ENCODE data around the gene FAM13A. TPM values are rescaled to one million over a fixed set of nuclear protein-coding genes. Genes with fewer than 3 reads are reported as not detected.

Gene FAM13A
- total and polyA plus RNA-seq, 2 of the 8 experiments (the other 6 are each of a cell fraction or from before 2014, with no cell fraction given) = 7.1 to 16.5 TPM

GRCh38 chr4:88722276-88722780 lies 334.7 kb downstream of the FAM13A start:
- no peak for FAIRE-seq
- Histone ChIP-seq H2BK12ac (ENCODE audit: low read depth, low read length) (no peak overlapping the region), H2BK15ac (ENCODE audit: low read length) (no peak overlapping the region), H3K23ac (ENCODE audit: insufficient read length) (no peak overlapping the region), H4K20me1 (replicated peaks in 1 of 2; ENCODE audit: control insufficient read depth in 1 of 2, insufficient read depth in 2 of 2, low read length in 2 of 2) (no peaks in the 10 kb centered on the region), H3K4me2 (ENCODE audit: insufficient read depth in 1 of 2, low read depth in 2 of 2, low read length in 2 of 2) (no peak overlapping the region), H3K23me2 (ENCODE audit: low read depth, low read length) (no peaks in the 10 kb centered on the region), H3K4me3 (ENCODE audit: extremely low read depth in 1 of 4, insufficient read depth in 2 of 4, low read depth in 3 of 4, low read length in 4 of 4) (no peak overlapping the region), H4K8ac (ENCODE audit: extremely low read depth, insufficient read depth, low read length) (no peak overlapping the region), H2BK5ac (ENCODE audit: low read depth, low read length) (no peak overlapping the region), H3K36me3 (ENCODE audit: control insufficient read depth in 2 of 4, insufficient read depth in 4 of 4, low read length in 3 of 4) (peaks cover 0 to 3% (median 0%) of the 10 kb centered on the region in 4 experiments; a peak in 1 of 8 replicates), H3K4me1 (replicated peaks in 1 of 4; ENCODE audit: control insufficient read depth in 3 of 4, insufficient read depth in 4 of 4, low read length in 3 of 4) (peaks cover 0 to 4% (median 1%) of the 10 kb centered on the region in 4 experiments; a peak in 2 of 7 replicates), H3K27me3 (replicated peaks in 1 of 4; ENCODE audit: control insufficient read depth in 3 of 4, extremely low read depth in 1 of 4, insufficient read depth in 3 of 4, low read length in 3 of 4) (no peaks in the 10 kb centered on the region), H3K27ac (ENCODE audit: low read depth, low read length) (no peak overlapping the region), H3K14ac (ENCODE audit: insufficient read length) (no peak overlapping the region), H3K18ac (ENCODE audit: extremely low read depth, low read length) (no peak overlapping the region), H3K9me3 (ENCODE audit: insufficient read depth in 2 of 2, low read depth in 1 of 2, low read length in 1 of 2) (peaks cover 0 to 3% of the 10 kb centered on the region in 2 experiments; a peak in 1 of 4 replicates), H2BK120ac (replicated peaks; ENCODE audit: low read depth, low read length) (no peak overlapping the region), H2AK5ac (ENCODE audit: low read depth, low read length) (no peak overlapping the region), H3K79me2 (ENCODE audit: control insufficient read depth in 1 of 2, insufficient read depth in 2 of 2, low read length in 2 of 2) (no peaks in the 10 kb centered on the region), H3K79me1 (ENCODE audit: low read depth, low read length) (no peaks in the 10 kb centered on the region), H3K9ac (replicated peaks in 1 of 4; ENCODE audit: extremely low read depth in 1 of 4, low read depth in 3 of 4, low read length in 3 of 4) (no peak overlapping the region), H3K56ac (replicated peaks; ENCODE audit: insufficient read length, low read depth, low read length) (no peak overlapping the region), H4K91ac (replicated peaks; ENCODE audit: insufficient read length, low read length) (no peak overlapping the region), H4K5ac (ENCODE audit: insufficient read length, low read depth, low read length) (no peak overlapping the region), H2AFZ (ENCODE audit: low read length) (no peak overlapping the region), H2BK20ac (ENCODE audit: low read length) (no peak overlapping the region), H3K4ac (replicated peaks; ENCODE audit: insufficient read length, low read depth, low read length) (no peak overlapping the region)
- ChIA-PET POLR2A (ENCODE audit: partially characterized antibody) (interaction anchor here (1.2 kb wide), 1 partner anchor 9 kb away, joined by 3 read pairs; no protein-coding TSS in a partner anchor), CTCF (ENCODE audit: partially characterized antibody) (no interaction called here)
- TF ChIP-seq TAF7 (optimal IDR thresholded peaks at IDR 0.05; ENCODE audit: borderline replicate concordance, low read depth, low read length) (no peak), KDM1A (IDR thresholded peaks at IDR 0.05; ENCODE audit: borderline replicate concordance, low read length) (no peak), SIN3A (conservative IDR thresholded peaks at IDR 0.05 in 1 of 2, IDR thresholded peaks at IDR 0.05 in 1 of 2; ENCODE audit: low read depth in 1 of 2, low read length in 2 of 2) (no peak)
- WGBS, 2 experiments (ENCODE audit: extremely low coverage in 1 of 2, insufficient coverage in 1 of 2, insufficient read length in 1 of 2, insufficient replicate concordance in 2 of 2, low coverage in 1 of 2, low lambda C conversion rate in 2 of 2, missing lambda C conversion rate in 1 of 2) = 94% methylated on average over 10 of the region's 10 CpGs; no CpG with 5 or more reads in 1 of the 2 experiments
- DNase-seq (ENCODE audit: low read depth in 1 of 2, low spot score in 2 of 2) = no peak

Measured in H1 (cell line).